ENCODE results near the gene METTL25. TPM values are rescaled to one million over a fixed set of nuclear protein-coding genes. Genes with fewer than 3 reads are reported as not detected.

The METTL25 gene
- total and polyA plus RNA-seq, 2 of the 8 experiments (the other 6 are each of a cell fraction or from before 2014, with no cell fraction given): 2.4 to 8.3 TPM

DNA sequence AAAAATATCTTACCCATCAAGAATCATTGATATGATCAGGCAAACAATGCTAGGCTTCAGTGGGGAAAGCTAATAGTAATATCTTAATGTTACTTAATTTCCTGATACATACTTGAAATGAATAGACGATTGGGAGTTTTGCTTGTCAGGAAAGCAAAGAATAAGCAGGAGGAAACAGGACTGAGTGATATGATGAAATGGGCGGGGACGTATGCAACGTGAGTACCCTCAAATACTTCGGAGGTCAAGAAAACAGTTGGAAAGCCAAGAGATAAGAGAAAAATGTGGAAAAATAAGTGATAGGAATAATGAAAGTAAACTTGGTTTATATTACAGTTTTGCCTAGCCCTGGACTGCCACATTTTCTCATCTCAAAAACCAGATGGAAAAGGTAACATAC is 49.2 kb downstream of the METTL25 start (continued):
- TF ChIP-seq, protein P1, sequence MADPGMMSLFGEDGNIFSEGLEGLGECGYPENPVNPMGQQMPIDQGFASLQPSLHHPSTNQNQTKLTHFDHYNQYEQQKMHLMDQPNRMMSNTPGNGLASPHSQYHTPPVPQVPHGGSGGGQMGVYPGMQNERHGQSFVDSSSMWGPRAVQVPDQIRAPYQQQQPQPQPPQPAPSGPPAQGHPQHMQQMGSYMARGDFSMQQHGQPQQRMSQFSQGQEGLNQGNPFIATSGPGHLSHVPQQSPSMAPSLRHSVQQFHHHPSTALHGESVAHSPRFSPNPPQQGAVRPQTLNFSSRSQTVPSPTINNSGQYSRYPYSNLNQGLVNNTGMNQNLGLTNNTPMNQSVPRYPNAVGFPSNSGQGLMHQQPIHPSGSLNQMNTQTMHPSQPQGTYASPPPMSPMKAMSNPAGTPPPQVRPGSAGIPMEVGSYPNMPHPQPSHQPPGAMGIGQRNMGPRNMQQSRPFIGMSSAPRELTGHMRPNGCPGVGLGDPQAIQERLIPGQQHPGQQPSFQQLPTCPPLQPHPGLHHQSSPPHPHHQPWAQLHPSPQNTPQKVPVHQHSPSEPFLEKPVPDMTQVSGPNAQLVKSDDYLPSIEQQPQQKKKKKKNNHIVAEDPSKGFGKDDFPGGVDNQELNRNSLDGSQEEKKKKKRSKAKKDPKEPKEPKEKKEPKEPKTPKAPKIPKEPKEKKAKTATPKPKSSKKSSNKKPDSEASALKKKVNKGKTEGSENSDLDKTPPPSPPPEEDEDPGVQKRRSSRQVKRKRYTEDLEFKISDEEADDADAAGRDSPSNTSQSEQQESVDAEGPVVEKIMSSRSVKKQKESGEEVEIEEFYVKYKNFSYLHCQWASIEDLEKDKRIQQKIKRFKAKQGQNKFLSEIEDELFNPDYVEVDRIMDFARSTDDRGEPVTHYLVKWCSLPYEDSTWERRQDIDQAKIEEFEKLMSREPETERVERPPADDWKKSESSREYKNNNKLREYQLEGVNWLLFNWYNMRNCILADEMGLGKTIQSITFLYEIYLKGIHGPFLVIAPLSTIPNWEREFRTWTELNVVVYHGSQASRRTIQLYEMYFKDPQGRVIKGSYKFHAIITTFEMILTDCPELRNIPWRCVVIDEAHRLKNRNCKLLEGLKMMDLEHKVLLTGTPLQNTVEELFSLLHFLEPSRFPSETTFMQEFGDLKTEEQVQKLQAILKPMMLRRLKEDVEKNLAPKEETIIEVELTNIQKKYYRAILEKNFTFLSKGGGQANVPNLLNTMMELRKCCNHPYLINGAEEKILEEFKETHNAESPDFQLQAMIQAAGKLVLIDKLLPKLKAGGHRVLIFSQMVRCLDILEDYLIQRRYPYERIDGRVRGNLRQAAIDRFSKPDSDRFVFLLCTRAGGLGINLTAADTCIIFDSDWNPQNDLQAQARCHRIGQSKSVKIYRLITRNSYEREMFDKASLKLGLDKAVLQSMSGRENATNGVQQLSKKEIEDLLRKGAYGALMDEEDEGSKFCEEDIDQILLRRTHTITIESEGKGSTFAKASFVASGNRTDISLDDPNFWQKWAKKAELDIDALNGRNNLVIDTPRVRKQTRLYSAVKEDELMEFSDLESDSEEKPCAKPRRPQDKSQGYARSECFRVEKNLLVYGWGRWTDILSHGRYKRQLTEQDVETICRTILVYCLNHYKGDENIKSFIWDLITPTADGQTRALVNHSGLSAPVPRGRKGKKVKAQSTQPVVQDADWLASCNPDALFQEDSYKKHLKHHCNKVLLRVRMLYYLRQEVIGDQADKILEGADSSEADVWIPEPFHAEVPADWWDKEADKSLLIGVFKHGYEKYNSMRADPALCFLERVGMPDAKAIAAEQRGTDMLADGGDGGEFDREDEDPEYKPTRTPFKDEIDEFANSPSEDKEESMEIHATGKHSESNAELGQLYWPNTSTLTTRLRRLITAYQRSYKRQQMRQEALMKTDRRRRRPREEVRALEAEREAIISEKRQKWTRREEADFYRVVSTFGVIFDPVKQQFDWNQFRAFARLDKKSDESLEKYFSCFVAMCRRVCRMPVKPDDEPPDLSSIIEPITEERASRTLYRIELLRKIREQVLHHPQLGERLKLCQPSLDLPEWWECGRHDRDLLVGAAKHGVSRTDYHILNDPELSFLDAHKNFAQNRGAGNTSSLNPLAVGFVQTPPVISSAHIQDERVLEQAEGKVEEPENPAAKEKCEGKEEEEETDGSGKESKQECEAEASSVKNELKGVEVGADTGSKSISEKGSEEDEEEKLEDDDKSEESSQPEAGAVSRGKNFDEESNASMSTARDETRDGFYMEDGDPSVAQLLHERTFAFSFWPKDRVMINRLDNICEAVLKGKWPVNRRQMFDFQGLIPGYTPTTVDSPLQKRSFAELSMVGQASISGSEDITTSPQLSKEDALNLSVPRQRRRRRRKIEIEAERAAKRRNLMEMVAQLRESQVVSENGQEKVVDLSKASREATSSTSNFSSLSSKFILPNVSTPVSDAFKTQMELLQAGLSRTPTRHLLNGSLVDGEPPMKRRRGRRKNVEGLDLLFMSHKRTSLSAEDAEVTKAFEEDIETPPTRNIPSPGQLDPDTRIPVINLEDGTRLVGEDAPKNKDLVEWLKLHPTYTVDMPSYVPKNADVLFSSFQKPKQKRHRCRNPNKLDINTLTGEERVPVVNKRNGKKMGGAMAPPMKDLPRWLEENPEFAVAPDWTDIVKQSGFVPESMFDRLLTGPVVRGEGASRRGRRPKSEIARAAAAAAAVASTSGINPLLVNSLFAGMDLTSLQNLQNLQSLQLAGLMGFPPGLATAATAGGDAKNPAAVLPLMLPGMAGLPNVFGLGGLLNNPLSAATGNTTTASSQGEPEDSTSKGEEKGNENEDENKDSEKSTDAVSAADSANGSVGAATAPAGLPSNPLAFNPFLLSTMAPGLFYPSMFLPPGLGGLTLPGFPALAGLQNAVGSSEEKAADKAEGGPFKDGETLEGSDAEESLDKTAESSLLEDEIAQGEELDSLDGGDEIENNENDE (IDR thresholded peaks at IDR 0.05; ENCODE audit: insufficient replicate concordance, low read length): no peak
- TF ChIP-seq POLR2A (IDR thresholded peaks at IDR 0.05; ENCODE audit: control extremely low read depth in 1 of 2, low read depth in 2 of 2, low read length in 2 of 2) (no peak), TCF12 (IDR thresholded peaks at IDR 0.05; ENCODE audit: low read depth, low read length) (no peak), SP4 (IDR thresholded peaks at IDR 0.05; ENCODE audit: low read length) (no peak), CBX5 (IDR thresholded peaks at IDR 0.05; ENCODE audit: low read depth, low read length) (no peak)
- TF ChIP-seq, protein P2, sequence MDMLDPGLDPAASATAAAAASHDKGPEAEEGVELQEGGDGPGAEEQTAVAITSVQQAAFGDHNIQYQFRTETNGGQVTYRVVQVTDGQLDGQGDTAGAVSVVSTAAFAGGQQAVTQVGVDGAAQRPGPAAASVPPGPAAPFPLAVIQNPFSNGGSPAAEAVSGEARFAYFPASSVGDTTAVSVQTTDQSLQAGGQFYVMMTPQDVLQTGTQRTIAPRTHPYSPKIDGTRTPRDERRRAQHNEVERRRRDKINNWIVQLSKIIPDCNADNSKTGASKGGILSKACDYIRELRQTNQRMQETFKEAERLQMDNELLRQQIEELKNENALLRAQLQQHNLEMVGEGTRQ (IDR thresholded peaks at IDR 0.05; ENCODE audit: low read length): no peak
